ENCODE measurements around the gene BIN2.
"Not testable (repeated sequence)": the region's sequence is repeated elsewhere in the genome, so short reads cannot be mapped to it uniquely, and the experiment has no call there.

GRCh38 chr12:51272810-51273209 lies 51.2 kb downstream of the BIN2 start:
- TF ChIP-seq CTCF (conservative IDR thresholded peaks at IDR 0.05; ENCODE audit: low read depth, low read length); EZH2 (IDR thresholded peaks at IDR 0.05; ENCODE audit: borderline replicate concordance, low read depth, low read length, poor library complexity, severe bottlenecking): not testable (repeated sequence)
